Neural cell (in vitro differentiated cells): ENCODE measurements around the gene SLX4IP. TPM values are rescaled to one million over a fixed set of nuclear protein-coding genes. Genes with fewer than 3 reads are reported as not detected.

Source experiments
- H2AFZ ChIP-seq: fragments of 200-600, 300-800 bp; sonication (generic), shearing (Covaris generic); 2 replicates; pipeline ENCODE4 v1.6.0; 2014; ENCODE audit warnings: low read depth, mild to moderate bottlenecking, antibody characterized with exemption, low read length, moderate library complexity
- H3F3A ChIP-seq: fragments of 200-600 bp; shearing (Covaris generic); 2 replicates; pipeline ENCODE4 v1.6.1; 2016; ENCODE audit warnings: mild to moderate bottlenecking, moderate library complexity, mixed read lengths, antibody characterized with exemption, low read length; ENCODE audit not compliant: insufficient read depth, poor library complexity, severe bottlenecking
- H3K27ac ChIP-seq: fragments of 200-600, 300-800 bp; sonication (generic), shearing (Covaris generic); 2 replicates; pipeline ENCODE4 v1.5.1; 2014; ENCODE audit warnings: mild to moderate bottlenecking, low read length, moderate library complexity
- H3K27me3 ChIP-seq: fragments of 300-800, 200-600 bp; sonication (generic), shearing (Covaris generic); 2 replicates; pipeline ENCODE4 v1.6.0; 2014; ENCODE audit warnings: mild to moderate bottlenecking, low read depth, low read length, moderate library complexity; ENCODE audit not compliant: insufficient read depth
- H3K36me3 ChIP-seq: fragments of 300-800, 200-600 bp; sonication (generic), shearing (Covaris generic); 2 replicates; pipeline ENCODE4 v1.5.1; 2014; ENCODE audit warnings: mild to moderate bottlenecking, antibody characterized with exemption, low read length, moderate library complexity; ENCODE audit not compliant: insufficient read depth
- H3K4me2 ChIP-seq: fragments of 300-800, 200-600 bp; sonication (generic), shearing (Covaris generic); 2 replicates; pipeline ENCODE4 v1.6.0; 2014; ENCODE audit warnings: mild to moderate bottlenecking, low read length
- H3K4me3 ChIP-seq: fragments of 300-800, 200-600 bp; sonication (generic), shearing (Covaris generic); 2 replicates; pipeline ENCODE4 v1.5.1; 2014; ENCODE audit warnings: mild to moderate bottlenecking, low read length, moderate library complexity
- H3K79me2 ChIP-seq: fragments of 200-600 bp; shearing (Covaris generic); replicated peaks from 2 replicates; pipeline ENCODE4 v1.6.0; 2014; ENCODE audit warnings: mild to moderate bottlenecking, low read length, moderate library complexity; ENCODE audit not compliant: insufficient read depth
- H3K9ac ChIP-seq: fragments of 300-800, 200-600 bp; sonication (generic), shearing (Covaris generic); 2 replicates; pipeline ENCODE4 v1.6.1; 2016; ENCODE audit warnings: mild to moderate bottlenecking, low read length, mixed read lengths
- H3K9me2 ChIP-seq: fragments of 200-600 bp; shearing (Covaris generic); 2 replicates; pipeline ENCODE4 v1.6.1; 2016; ENCODE audit warnings: mild to moderate bottlenecking, low read length, mixed read lengths; ENCODE audit not compliant: insufficient read depth
- H3K9me3 ChIP-seq: fragments of 200-600, 300-800 bp; sonication (generic), shearing (Covaris generic); 2 replicates; pipeline ENCODE4 v1.6.1; 2016; ENCODE audit warnings: mild to moderate bottlenecking, mixed run types, low read length, moderate library complexity, mixed read lengths
- H4K20me1 ChIP-seq: fragments of 200-600 bp; shearing (Covaris generic); 2 replicates; pipeline ENCODE4 v1.6.1; 2016; ENCODE audit warnings: mild to moderate bottlenecking, mixed run types; ENCODE audit not compliant: insufficient read depth
- CTCF ChIP-seq: fragments of 450-650 bp; IDR thresholded peaks from 2 replicates; pipeline ENCODE4 v1.5.1; 2014; ENCODE audit warnings: antibody characterized with exemption, mild to moderate bottlenecking, moderate library complexity; ENCODE audit not compliant: poor library complexity, severe bottlenecking
- EP300 ChIP-seq: fragments of 450-650 bp; conservative IDR thresholded peaks from 2 replicates; pipeline ENCODE4 v1.6.1; 2014; ENCODE audit warnings: antibody characterized with exemption, mild to moderate bottlenecking, moderate library complexity; ENCODE audit not compliant: poor library complexity, severe bottlenecking
- EZH2 ChIP-seq: fragments of 200-600, 300-800 bp; shearing (Covaris generic), sonication (generic); IDR thresholded peaks from 2 replicates; pipeline ENCODE4 v1.6.1; 2014; ENCODE audit warnings: antibody characterized with exemption, low read length, borderline replicate concordance, mild to moderate bottlenecking; ENCODE audit not compliant: insufficient read depth, poor library complexity, severe bottlenecking
- MXI1 ChIP-seq: fragments of 450-650 bp; conservative IDR thresholded peaks from 2 replicates; pipeline ENCODE4 v1.6.1; 2014; ENCODE audit warnings: antibody characterized with exemption, mild to moderate bottlenecking; ENCODE audit not compliant: poor library complexity, severe bottlenecking
- POLR2AphosphoS5 ChIP-seq: IDR thresholded peaks from 2 replicates; pipeline ENCODE4 v1.6.1; 2012
- RAD21 ChIP-seq: fragments of 450-650 bp; conservative IDR thresholded peaks from 2 replicates; pipeline ENCODE4 v1.6.1; 2014; ENCODE audit warnings: antibody characterized with exemption, mild to moderate bottlenecking, moderate library complexity
- REST ChIP-seq: IDR thresholded peaks from 2 replicates; pipeline ENCODE4 v1.6.1; 2012; ENCODE audit warnings: borderline replicate concordance
- SMC3 ChIP-seq: fragments of 450-650 bp; conservative IDR thresholded peaks from 2 replicates; pipeline ENCODE4 v1.6.1; 2014; ENCODE audit warnings: antibody characterized with exemption, mild to moderate bottlenecking, moderate library complexity; ENCODE audit not compliant: poor library complexity
- TAF1 ChIP-seq: IDR thresholded peaks from 2 replicates; pipeline ENCODE4 v1.6.1; 2012; ENCODE audit warnings: low read depth
- polyA plus RNA-seq: library from polyadenylated mRNA; depleted of rRNA; stranded (reverse); fragments of >200 nt; gene quantifications from 2 replicates; pipeline ENCODE4 v1.2.3, GENCODE V29; 2014

Gene SLX4IP
- polyA plus RNA-seq, 1 donor from 2014 or later: 6.4 TPM

- Histone ChIP-seq H3K4me2 (no peak overlapping the region), H3K27ac (no peak overlapping the region), H3K9ac (no peak overlapping the region)
Measured at GRCh38 chr20:10653599-10654249, 218.6 kb downstream of the SLX4IP start.

GRCh38 chr20:10654250-10654610, 219.1 kb downstream of the SLX4IP start:
- Histone ChIP-seq H3K9ac (no peak overlapping the region), H3K9me3 (no peaks in the 10 kb centered on the region), H4K20me1 (no peaks in the 10 kb centered on the region), H2AFZ (no peak overlapping the region), H3K36me3 (peaks cover 5% of the 10 kb centered on the region), H3F3A (no peaks in the 10 kb centered on the region), H3K4me2 (no peak overlapping the region), H3K27ac (no peak overlapping the region), H3K27me3 (no peaks in the 10 kb centered on the region), H3K4me3 (no peak overlapping the region), H3K79me2 (no peaks in the 10 kb centered on the region), H3K9me2 (no peaks in the 10 kb centered on the region)
- TF ChIP-seq EZH2 (no peak), CTCF (no peak), REST (no peak), RAD21 (no peak), EP300 (no peak)

More at GRCh38 chr20:10653599-10654249, 218.6 kb downstream of the SLX4IP start:
- Histone ChIP-seq H3K27me3 (no peaks in the 10 kb centered on the region), H3F3A (no peaks in the 10 kb centered on the region), H3K36me3 (peaks cover 5% of the 10 kb centered on the region), H3K9me3 (no peaks in the 10 kb centered on the region), H3K9me2 (no peaks in the 10 kb centered on the region), H3K79me2 (no peaks in the 10 kb centered on the region), H3K4me3 (no peak overlapping the region), H2AFZ (no peak overlapping the region), H4K20me1 (no peaks in the 10 kb centered on the region)
- TF ChIP-seq TAF1: no peak
- TF ChIP-seq CTCF: no peak
- no peak for TF ChIP-seq EP300
- no peak for TF ChIP-seq SMC3
- no peak for TF ChIP-seq RAD21
- TF ChIP-seq EZH2: no peak
- no peak for TF ChIP-seq REST
- TF ChIP-seq POLR2AphosphoS5: no peak
- no peak for TF ChIP-seq MXI1
